Renal cortex interstitium (tissue), 11 donors: ENCODE measurements around the gene DPP6. TPM values are rescaled to one million over a fixed set of nuclear protein-coding genes. Genes with fewer than 3 reads are reported as not detected.

Experiments
- DNase-seq, 11 donors: peaks; one replicate each; pipeline ENCODE4 v3.0.0-alpha.2; 2013; ENCODE audit warnings: low read depth in 9 of 11, low spot score in 4 of 11; ENCODE audit errors: extremely low read depth in 1 of 11
- polyA plus RNA-seq, 3 donors: library from polyadenylated mRNA; unstranded; fragments of 120-200 nt; gene quantifications; one replicate each; pipeline ENCODE4 v1.2.1, GENCODE V29; 2013; ENCODE audit not compliant: insufficient read length in 3 of 3

The DPP6 gene
- polyA plus RNA-seq, 3 donors: 41.0 to 52.1 (median 48.4) TPM

DNA sequence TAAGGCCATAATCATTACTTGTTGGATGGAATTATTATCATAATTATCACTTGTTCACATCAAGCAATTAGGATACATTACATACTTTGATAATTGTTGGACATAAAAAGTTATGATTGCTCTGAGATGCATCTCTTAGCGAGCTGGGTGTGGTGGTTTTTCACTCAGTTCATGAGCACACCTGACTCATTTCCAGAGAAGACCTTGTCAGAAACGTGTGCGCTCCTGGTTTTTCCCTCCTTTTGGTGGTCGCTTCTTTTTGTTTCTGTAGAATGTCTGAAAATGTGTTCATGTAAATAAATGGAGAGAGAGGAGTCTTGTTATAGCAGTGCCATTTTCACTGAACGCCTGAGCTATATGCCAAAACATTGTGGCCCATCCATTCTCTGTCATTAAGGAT lies 809.4 kb downstream of the DPP6 start:
- no peak for DNase-seq

DNA sequence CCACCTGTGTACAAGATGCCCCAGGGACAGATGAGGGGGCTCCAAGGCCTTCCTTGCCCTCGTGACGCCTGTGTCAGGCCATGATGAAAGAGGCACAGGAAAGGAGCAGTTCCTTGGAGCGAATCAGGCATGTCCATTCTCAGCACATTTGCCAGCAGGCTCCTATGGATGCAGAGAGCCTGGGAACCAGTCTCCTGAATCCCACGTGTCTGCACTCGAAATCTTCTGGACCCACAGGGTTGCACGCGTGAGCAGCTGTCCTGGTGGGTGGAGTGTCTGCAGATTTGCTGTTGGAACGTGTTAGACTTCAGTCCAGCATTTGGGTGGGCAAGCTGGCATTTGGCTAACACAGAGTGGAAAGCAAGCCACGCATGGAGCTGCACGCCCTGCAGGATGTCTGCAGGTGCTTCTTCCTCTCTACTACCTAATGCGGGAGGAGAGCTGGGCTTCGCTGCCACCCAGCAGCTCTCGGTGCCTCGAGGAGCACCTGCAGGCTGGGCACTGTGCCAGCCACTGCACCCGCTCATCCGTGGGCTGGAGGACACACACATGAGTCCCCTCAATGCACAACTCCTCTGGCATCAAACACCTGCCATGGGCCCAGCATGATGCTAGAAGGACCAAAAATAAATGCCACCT lies 810.1 kb downstream of the DPP6 start:
- DNase-seq: no peak

DNA sequence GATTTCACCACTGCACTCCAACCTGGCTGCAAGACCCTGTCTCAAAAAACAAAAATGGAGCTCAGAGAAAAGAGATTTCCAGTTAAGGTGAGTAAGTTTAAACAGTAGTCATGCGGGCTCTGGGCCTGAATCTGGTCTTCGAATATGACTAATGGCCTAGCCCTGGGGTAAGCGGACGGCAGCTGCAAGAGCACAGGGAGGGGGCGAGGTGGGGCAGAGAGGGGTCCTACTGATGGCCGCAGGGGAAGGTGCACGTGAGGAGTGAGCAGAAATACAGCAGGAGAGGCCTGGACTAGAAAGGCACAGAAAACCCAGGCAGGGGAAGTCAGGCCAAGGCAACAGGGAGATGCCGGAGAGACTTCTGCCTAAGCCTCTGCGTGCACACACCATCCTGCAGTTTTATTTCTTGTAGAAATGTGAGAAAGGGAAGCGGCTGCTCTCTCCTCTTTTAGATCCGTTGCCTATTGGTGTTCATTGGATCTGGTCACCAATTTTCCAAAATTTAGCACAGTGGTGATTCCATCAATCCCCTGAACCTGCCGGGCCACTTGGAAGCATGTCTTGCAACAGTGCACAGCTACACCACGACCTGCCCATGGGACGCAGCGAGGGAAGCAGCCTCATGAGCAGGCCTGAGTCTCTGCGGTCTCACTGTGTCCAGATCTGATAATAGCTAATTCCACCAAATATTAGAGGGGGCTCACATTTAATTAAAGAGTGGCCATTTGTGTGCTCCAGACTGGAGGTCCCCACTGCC lies 811.7 kb downstream of the DPP6 start:
- no peak for DNase-seq

DNA sequence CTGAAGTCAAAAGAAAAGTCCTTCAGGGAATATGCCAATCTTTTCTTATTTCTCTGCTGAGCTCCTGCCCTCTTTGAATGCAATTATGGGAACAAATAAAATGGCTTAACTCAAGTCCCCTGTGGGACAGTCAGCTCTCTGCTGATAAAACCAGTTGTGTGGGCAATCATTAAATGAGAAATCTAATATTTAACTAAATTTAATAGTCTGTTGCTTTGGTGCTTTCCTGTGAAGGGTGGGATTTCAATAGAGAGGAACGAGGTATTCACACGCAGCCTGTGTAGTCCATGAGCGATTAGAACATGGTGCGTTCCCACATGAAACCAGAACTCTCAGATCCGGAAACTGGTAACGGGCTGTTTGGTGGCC lies 812.3 kb downstream of the DPP6 start:
- DNase-seq: peak in 7 of 11 donors; percentile 19 to 48 (median 41)

DNA sequence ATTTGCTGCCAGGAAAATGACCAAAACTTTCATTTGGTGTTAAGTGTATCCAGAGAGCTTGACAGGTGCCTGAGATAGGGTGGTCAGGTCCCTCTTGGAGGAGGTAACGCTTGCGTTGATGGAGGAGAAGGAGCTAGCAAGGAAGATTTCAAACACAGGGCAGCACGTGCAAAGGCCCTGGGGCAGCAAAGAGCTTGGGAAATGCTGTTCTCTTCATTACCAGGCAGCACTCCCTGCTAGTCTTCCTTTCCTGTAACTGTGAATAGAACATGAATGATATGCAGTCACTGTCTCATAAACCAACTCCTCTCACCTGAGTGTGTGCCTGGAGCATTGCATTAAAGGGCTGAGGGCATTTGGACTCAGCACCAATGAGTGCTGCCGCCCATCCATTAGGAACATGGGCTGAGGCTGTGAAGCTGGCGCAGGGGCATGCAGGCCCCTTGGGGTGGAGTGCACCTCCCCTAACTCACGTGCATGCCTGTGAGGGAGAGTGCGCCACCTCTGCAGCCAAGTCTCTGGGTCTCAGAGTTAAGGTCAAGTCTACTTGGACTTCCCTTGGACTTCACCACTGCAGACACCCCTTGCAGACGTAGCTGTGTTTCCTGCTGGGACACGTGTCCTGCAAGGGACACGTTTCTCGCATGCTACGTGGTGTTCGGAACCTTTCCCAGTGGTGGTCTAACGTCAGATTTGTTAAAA lies 813.9 kb downstream of the DPP6 start:
- no peak for DNase-seq

DNA sequence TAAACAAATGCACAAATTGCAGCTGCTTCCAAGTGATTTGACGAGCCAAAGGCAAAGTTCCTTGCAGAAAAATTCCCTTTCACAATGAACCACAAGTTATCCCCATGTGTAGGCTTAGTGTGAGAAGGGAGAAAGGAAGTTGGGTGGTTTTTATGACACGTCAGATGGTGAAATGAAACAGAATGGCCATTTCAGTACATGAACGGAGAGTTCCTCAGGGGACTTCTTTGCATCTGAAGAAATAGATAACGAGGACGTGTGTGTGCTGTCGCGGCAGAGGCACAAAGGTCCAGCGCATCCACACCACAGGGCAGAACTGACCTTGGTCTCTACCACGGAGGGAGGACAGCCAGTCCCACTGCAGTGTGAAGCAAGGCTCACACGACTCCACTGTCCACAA lies 814.9 kb downstream of the DPP6 start:
- no peak for DNase-seq

DNA sequence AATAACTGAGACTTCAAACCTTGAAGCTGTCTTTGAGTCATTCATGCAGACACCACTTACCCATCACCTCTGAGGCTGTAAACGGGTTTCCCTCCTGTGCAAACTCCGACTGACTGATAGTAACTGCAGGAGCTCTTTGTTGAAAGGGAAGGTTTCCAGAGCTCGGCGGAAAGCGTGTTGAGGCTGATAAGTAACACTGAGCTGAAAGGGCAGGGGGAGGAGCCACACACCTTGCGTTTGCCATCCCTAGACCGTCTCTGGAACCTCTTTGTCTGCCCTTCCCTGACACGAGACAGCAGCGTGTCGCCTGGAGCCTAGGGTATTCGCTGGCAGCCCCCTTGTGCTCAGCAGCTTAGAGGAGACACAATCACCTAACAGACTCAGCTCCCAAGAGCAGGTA lies 816.7 kb downstream of the DPP6 start:
- DNase-seq: no peak

DNA sequence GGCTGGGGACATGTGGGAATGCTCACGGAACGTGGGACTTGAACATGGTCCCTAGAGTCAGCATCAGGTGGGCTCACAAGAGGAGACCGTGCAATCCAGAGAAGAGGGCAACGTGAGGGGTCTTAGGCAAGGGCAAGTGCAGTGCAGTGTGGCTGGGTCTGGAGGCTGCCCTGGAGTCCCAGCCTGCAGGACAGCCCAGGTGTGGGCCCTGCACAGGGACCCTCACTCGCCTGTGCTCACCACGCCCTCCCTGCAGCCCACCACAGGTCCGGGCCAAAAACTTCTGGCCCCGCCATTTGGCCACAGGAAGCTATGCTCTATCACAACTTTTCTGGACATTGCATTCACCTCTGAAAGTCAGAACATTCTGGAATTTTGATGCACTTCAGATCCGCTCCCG lies 817.2 kb downstream of the DPP6 start:
- no peak for DNase-seq

DNA sequence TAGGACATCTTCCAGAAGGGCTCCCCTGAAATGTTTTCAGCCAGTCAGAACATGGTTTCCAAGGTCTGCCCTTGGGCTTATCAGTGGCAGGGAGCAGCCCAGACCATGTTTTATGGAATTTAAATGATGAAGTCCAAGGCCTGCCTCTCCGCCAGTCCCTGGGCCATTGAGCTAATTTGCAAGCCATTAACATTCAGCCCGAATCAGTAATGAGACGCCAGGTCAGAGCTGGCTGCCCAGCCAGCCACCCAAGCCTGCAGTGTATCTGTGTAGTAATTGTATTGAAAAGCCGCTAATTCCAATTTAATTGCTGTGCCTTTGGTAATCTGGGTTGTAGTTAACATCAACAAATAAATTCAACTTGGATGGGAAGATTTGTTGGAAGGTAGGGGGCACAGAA lies 819.3 kb downstream of the DPP6 start:
- no peak for DNase-seq

DNA sequence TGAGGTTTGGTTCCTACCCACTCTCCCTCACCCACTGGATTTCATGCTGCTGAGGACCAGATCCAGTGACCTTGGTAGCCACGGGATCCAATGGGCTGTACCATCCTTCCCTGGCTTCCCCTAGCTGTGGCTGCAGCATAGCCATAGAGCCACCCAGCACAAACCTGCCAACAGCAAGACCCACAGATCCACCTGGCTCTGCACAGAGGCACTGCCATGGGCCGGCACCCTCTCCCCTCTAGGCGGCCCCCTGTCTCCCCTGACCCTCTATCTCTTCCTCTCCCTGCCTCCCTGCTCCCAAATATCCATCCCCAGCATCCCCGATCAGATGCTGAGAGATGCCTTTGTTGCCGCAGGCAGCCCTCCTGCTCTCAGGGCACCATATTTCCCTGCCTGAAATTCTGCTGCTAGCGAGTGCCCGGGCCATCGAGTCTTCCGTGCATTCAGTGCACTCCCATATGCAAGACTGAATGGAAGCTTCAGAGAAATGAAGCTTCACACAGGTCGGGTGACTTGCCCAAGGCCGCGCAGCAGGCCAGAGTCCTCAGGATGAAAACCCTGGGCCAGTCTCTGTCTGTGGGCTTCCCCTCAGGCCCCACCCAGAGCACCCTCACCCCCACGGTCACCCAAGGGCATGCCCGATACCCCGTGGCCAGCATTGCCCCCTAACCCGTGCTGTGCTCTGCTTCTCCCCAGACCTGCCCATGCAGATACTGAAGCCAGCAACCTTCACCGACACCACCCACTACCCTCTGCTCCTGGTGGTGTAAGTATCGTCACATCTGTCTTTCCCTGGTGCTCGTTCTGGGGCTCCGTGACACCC lies 819.9 kb downstream of the DPP6 start:
- DNase-seq: no peak

DNA sequence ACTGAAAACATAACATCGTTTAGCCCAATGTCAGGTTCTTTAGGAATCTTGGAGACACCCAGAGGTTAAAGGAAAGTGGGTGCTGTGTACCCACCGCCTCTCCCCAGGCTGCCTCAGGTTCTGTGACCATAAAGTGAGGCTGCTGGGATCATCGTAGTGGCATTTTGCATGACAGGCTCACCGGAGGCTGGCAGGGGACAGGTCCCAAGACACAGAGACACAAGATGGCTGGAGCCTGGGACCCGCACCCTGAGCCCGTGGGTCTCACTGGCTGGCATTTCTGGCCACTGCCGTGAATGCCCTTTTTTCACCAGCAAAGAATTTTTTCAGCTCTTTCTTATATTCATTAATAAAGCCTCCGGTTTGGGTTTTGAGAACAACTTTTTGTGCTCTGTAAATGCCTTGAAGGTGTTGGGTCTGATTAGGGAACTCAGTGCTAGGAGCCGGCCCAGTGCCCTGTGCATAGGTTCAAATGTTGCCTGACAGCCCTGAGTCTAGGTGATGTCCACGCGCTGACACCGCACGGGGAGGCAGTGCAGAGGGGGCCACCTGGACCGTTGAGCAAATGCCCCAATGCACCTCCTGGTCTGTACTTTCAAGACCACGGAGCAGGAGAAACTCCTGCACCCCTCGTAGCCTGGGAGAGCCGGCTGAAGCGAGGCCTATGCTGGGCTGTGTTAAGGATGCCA lies 820.8 kb downstream of the DPP6 start:
- no peak for DNase-seq

DNA sequence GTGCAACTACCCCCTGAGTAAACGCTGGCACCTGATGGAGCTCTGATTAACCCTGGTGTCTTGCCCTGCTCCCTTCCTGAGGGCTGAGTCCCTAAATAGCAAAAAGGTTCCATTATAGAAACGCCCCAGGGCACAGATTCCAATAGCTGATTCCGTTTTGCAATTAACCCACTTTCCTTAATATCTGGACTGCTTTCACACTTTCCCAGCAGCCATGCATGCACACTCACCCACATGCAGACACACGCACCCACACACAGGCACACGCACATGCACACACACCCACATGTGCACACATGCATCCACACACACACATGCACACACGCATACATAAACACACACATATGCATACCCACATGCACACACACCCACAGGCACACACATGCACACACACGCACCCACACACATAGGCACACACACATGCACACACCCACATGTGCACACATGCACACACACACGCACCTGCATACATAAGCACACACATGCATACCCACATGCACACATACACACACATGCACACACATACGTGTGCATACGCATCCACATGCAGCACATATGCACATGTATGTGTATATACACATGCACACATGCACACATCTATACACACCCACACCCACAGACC lies 821.4 kb downstream of the DPP6 start:
- DNase-seq: no peak

DNA sequence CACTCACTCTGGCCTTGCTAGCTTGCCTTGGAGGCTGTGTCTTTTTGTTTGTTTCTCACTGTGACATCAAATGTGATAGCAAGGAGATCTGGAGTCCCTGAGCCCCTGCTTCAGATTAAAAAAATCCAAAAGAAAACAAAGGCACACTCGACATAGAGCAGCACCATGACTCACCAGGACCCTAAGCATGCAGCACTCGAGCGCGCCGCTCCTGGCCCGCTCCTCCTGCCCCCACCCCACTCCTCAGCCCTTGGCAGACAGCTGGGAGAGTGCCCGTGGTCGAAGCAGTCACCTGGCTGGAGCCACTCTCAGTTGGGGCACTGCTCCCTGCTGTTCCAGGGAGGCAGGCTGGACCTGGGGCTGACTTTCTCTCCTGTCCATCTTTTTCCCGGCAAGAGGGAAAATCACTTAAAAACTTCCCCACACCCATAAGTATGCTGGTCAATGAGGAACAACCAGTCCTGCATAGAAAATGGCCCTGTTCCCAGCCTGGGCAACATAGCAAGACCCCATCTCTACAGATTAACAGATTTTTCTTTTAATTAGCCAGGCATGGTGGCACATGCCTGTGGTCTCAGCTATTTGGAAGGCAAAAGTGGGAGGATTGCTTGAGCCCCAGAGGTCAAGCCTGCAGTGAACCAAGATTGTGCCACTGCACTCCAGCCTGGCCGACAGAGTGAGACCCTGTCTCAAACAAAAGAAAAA lies 822.4 kb downstream of the DPP6 start:
- DNase-seq: no peak

DNA sequence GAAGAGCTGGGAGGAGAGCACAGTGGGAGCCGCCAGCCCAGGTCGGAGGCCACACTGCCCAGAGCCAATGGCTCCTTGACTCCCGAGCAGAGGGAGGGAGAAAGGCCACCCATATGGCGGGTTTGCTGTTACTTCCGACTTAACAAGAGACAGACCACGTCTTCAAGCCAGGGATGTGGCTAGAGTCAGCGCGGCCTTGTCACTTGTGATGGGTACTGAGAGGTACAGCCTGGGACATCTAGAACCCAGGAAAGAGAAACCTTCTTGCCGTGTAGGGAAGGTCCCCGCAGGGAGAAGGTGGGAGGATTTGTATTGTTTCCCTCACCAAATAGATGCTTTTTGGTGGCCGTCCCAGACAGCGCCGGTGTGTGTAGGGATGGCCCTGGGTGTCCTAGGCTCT lies 823.1 kb downstream of the DPP6 start:
- no peak for DNase-seq

DNA sequence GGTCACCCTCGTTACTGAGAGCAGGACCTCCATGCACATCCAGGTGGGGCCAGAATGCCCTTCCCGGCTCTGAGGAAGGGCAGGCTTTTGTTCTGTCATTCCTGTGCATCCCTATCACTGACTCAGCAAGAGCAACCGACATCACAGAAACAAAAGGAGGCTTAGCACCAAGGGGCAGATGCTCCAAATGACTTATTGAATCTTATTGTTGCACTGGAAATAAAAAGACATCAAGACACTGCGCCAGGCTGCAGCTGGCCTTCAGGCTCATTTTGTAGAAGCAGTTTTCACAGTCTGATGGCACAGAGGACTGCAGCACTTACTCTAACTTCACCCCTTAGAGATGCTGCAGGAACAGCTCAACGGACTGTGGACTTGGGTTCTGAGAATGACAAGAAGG lies 824.3 kb downstream of the DPP6 start:
- no peak for DNase-seq

DNA sequence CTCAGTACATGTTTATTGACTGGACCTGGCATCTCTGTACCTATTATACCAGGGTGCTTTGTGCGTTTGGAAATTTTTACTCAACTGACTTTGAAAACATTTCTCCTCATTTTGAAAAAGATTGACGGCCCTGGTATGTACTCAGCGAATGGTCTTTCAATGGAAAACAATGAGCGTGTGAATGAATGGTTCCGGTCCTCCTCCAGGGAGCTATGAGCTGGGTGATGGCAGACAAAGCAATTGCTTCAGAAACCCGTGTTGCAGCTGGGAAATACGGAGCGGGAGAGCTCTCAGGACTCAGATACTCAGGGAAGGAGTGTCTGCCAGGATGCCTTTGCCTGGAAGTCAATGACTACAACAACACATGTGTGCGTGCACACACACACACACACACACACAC lies 824.8 kb downstream of the DPP6 start:
- DNase-seq: no peak

DNA sequence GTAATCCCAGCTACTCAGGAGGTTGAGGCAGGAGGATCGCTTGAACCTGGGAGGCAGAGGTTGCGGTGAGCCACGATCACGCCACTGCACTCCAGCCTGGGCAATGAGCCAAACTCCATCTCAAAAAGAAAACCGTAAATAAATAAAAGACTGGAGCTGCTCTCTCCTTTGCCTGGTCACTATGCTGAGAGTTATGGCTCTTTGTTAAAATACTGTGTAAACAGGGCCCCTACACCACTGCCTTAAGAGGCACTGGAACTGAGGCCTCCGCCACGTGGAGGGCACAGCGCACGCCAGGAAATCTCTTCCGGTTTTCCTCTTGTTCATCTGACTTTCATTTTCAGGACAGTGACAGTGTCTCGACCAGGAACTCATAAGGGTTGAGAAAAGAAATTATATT lies 827.4 kb downstream of the DPP6 start:
- no peak for DNase-seq

DNA sequence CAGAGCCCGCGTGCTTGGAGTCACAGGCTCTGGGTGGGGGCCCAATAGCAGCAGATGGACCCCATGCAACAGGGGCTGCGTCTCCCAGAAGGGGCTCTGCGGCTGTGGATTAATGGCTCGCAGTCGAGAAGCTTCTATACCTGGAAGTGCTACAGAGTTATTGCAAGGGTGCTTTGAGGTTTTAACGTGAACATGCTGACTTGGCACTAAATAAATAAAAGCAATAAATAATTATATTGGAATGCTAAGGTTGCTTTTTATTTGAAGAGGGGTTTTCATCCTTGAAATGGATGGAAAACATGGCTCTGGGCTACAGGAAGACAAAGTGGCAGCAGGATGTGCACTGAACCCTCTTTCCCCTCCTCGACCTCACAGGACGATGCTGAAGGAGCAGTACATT lies 828.3 kb downstream of the DPP6 start:
- no peak for DNase-seq
